NCI-H446 treated with DMSO at 0.1 percent for 48 hours (cell line): Measurements from ENCODE around the gene PLK3.
"Not testable (repeated sequence)": the region's sequence is repeated elsewhere in the genome, so short reads cannot be mapped to it uniquely, and the experiment has no call there.

Experiments used
- DNase-seq: peaks from one replicate; lab custom pipeline; 2025; lab: John Stamatoyannopoulos, UW

PLK3 gene

GRCh38 chr1:44808938-44809917 is 9.1 kb downstream of the PLK3 start:
- DNase-seq = no peak

GRCh38 chr1:44810101-44810761 is 10.1 kb downstream of the PLK3 start:
- DNase-seq = peak; percentile 86

DNA sequence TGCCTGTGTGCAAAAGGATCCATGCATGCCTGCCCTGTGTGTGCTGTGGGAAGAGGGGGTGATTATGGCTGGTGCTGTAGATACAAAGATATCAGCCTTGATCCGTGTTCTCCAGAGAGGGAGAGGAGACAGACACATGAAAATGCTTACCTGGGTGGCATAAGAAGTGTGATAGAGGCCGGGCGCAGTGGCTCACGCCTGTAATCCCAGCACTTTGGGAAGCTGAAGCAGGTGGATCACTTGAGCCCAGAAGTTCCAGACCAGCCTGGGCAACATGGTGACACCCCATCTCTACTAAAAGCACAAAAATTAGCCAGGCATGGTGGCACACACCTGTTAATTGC is 10.6 kb downstream of the PLK3 start:
- DNase-seq = not testable (repeated sequence)

GRCh38 chr1:44811234-44811633 is 11.1 kb downstream of the PLK3 start:
- no peak for DNase-seq

DNA sequence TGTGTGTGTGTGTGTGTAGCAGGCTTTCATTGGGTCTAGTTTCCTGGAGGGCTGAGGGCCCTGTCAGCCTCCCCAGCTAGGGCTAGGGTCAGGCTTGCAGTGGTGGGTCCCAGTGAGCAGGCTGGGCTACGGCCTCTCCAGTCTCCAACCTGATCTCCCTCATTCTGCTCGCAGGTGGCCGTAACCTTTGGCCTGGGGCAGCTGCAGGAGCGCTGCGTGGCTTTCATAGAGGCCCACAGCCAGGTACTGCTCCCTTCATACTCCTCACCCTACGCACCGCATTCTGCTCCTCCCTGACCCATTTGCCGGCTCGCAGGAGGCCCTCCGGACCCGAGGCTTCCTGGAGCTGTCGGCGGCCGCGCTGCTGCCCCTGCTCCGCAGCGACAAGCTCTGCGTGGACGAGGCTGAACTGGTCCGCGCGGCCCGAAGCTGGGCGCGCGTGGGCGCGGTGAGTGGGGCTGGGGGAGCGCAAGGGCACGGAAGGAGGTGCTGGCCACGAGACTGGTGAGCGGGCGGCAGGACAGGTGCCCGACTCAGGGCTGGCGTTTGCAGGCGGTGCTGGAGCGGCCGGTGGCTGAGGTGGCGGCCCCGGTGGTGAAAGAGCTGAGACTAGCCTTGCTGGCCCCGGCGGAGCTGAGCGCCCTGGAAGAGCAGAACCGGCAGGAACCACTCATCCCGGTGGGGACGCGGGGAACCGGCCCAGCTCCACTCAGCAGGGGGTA is 12.8 kb downstream of the PLK3 start:
- DNase-seq = no peak

DNA sequence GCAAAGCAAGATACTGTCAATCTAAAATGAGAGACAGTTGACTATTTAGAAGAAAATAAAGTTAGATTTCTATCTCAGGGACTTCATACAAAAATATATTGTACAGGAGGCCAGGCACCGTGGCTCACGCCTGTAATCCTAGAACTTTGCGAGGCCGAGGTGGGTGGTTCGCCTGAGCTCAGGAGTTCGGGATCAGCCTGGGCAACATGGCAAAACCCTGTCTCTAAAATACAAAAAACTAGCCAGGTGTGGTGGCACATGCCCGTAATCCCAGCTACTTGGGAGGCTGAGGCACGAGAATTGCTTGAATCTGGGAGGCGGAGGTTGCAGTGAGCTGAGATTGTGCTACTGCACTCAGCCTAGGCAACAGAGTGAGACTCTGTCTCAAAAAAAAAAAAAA is 15.7 kb downstream of the PLK3 start:
- not testable (repeated sequence) for DNase-seq

DNA sequence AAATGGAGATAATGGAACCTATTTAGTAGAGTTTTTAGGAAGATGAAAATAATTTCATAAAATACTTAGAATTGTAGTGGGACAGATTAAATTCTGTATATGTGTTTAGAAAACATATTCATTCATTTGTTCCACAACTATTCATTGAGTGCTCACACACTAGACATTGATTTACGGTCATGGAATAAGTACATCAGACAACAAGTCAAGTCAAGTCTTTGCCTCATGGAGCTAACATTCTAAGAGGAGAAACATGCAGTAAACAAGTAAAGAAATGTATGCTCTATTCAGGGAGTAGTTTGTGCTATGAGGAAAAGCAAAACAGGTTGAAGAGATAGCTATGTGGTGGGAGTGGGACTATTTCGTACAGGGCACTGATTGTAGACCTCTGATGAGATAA is 17.1 kb downstream of the PLK3 start:
- no peak for DNase-seq

- no peak for DNase-seq
These were observed 17.8 kb downstream of the PLK3 start for GRCh38 chr1:44817771-44818495.

DNA sequence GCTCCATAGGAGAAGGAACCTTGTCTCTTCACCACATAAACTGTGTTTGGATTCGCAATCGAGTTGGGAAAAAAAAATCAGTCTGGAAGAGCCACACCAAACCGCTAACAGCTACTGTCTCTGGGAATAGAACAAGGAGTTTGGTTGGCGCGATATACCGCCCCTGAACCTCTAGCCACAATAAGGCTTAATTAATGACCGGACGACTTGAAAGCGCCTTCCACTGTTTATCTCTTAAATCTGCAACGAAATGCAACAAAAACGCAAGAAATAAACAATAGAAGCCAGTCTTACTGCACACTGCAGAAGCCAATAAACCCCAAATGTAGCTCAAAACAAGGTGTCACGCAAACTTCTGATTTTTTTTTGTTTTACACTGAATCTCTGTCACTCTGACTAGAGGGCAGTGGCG is 19.0 kb downstream of the PLK3 start:
- no peak for DNase-seq

GRCh38 chr1:44819608-44820327 is 19.6 kb downstream of the PLK3 start:
- no peak for DNase-seq

DNA sequence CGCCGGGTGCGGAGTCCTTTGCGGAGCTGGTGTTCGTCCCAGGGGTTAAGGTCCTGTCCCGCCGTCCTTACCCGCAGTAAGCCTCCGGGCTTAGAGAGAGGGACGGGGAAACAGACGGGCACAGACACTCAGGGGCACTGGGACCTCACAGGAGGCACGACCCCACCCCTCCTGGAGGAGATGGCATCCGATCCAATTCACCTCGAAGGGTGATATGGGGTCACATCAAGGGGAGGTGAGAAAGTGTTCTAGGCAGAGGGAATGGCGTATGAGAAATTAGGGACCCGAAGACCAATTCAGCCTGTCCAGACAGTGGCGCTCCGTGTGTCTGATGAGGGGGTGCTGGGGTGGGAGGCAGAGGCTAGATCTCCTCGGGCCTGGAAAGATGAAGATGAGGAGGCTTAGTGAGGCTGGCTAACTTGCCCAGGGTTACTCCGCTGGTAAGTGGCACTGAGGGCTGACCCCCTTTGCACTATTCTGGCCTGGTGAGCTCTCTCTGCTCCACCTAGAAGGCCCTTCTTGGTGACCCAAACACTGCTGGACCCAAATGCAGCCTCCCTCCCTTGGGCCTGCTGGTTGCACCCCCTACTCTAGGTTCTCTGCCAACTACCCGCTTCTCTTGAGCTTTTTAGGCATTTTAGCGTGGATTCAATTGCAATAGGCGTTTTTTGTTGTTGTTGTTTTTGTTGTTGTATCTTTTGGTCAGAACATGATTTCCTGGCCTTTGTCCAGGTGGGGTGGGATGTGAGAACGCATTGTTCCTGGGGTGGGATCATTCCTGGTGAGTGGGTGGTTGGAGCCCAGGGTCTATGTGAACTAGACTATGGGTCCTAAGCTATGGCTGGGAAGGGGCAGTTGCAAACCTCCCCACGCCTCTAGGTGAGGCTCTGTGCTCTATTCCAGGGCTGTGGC is 20.4 kb downstream of the PLK3 start:
- no peak for DNase-seq

GRCh38 chr1:44821240-44821715 is 21.1 kb downstream of the PLK3 start:
- DNase-seq = no peak

- no peak for DNase-seq
These were observed 22.0 kb downstream of the PLK3 start for GRCh38 chr1:44822131-44822701.

- no peak for DNase-seq
These were observed 22.8 kb downstream of the PLK3 start for GRCh38 chr1:44822981-44823451.

GRCh38 chr1:44824392-44824791 is 24.2 kb downstream of the PLK3 start:
- not testable (repeated sequence) for DNase-seq

GRCh38 chr1:44826375-44827196 is 26.4 kb downstream of the PLK3 start:
- no peak for DNase-seq

DNA sequence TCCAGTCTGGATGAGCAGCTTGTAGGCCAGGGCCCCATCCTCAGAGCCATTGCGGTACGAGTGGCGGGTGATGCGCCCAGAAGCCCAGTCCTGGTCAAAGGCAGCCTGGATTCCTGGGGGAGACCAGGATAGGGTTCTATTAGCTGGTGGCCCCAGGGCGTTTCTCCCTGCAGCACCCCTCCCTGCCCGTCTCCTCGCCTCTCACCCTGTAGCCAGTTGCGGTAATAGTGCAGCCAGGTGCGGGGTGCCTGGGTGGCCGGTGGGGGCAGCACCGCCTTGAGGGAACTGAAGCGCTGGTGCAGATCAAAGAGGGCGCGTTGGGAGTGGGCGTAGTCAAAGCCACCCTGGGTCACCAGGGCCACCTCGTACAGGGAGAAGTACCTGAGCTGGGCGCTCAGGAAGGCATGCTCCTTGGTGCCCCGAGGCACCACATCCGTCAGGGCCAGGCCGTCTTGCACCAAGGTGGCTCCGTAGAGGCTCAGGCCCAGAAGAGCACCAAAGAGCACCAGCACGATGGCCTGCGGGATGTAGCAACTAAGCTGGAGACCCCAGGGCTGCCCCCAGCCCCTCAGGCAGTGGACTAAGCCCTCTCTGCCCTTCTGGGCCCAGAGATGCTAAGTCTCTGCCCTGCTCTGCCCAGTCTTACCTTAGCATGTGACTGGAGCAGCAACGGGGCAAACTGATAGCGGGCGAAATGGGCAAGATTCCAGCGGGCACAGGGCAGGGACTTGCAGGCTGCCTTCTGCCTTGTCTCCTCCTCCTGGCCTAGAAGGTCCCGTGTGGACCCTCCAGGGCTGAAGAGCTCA is 27.2 kb downstream of the PLK3 start:
- no peak for DNase-seq
